Tibial artery (tissue), 4 donors: Measurements from ENCODE around the gene NFATC3.

Source experiments
- DNase-seq, 2 donors: peaks; one replicate each; pipeline ENCODE4 v3.0.0-alpha.2; 2019
- H3K27ac ChIP-seq, 2 donors: fragments of 200-600 bp; sonication (generic) in 1 of 2; 1 replicate in 1 of 2; 2 replicates in 1 of 2; pipeline ENCODE4 v1.5.1; 2018 to 2019; ENCODE audit warnings: mild to moderate bottlenecking in 1 of 2
- H3K27me3 ChIP-seq, 2 donors: fragments of 200-600 bp; sonication (generic) in 1 of 2; one replicate each; pipeline versions ENCODE4 v1.5.1 to v1.6.0; 2016 to 2019
- H3K36me3 ChIP-seq, 3 donors: fragments of 200-600 bp; sonication (generic) in 2 of 3; one replicate each; pipeline ENCODE4 v1.5.1; 2016 to 2019; ENCODE audit warnings: mild to moderate bottlenecking in 2 of 3
- H3K4me1 ChIP-seq, 4 donors: fragments of 200-600 bp; sonication (generic) in 2 of 4; 1 replicate in 3 of 4; 2 replicates in 1 of 4; pipeline ENCODE4 v1.5.1; 2016 to 2019
- H3K4me3 ChIP-seq, 2 donors: fragments of 200-600 bp; sonication (generic) in 1 of 2; 1 replicate in 1 of 2; 2 replicates in 1 of 2; pipeline ENCODE4 v1.5.1; 2018 to 2019; ENCODE audit warnings: mild to moderate bottlenecking in 2 of 2
- H3K9me3 ChIP-seq, 3 donors: fragments of 200-600 bp; sonication (generic) in 1 of 3; one replicate each; pipeline ENCODE4 v1.5.1; 2016 to 2019
- CTCF ChIP-seq, 2 experiments: fragments of 200-600 bp in 1 of 2; fragments of 450-650 bp in 1 of 2; IDR thresholded peaks; one replicate each; pipeline ENCODE4 v1.5.1; 2017 to 2019; ENCODE audit warnings: antibody characterized with exemption in 2 of 2, mild to moderate bottlenecking in 1 of 2, moderate library complexity in 1 of 2
- intact Hi-C: fragments of 100-400 bp; cut with DNase I; formaldehyde crosslinking; loops from one replicate; pipeline ENCODE4 v1.15.0; 2023; ENCODE audit warnings: low total_unique reads

NFATC3 gene

GRCh38 chr16:68242926-68243858 lies 158.0 kb downstream of the NFATC3 start:
- Histone ChIP-seq H3K36me3 (no peaks in the 10 kb centered on the region), H3K4me1 (peaks cover 0 to 47% (median 37%) of the 10 kb centered on the region in 4 donors), H3K4me3 (no peak overlapping the region), H3K27me3 (no peaks in the 10 kb centered on the region), H3K9me3 (no peaks in the 10 kb centered on the region), H3K27ac (no peak overlapping the region)
- DNase-seq, result no peak
- intact Hi-C loops, result no loop called here
- TF ChIP-seq CTCF (IDR thresholded peaks at IDR 0.05), result no peak

GRCh38 chr16:68244481-68244902 lies 159.3 kb downstream of the NFATC3 start:
- Histone ChIP-seq H3K27ac (peak overlapping the region; percentile 66 to 76), H3K27me3 (no peaks in the 10 kb centered on the region), H3K4me1 (peaks cover 0 to 44% (median 35%) of the 10 kb centered on the region in 4 donors), H3K9me3 (no peaks in the 10 kb centered on the region), H3K36me3 (peaks cover 4 to 10% (median 8%) of the 10 kb centered on the region in 3 donors), H3K4me3 (peak overlapping the region; percentile 91 to 95)
- DNase-seq, result no peak
- intact Hi-C loops, result no loop called here
- TF ChIP-seq CTCF (IDR thresholded peaks at IDR 0.05), result no peak

DNA sequence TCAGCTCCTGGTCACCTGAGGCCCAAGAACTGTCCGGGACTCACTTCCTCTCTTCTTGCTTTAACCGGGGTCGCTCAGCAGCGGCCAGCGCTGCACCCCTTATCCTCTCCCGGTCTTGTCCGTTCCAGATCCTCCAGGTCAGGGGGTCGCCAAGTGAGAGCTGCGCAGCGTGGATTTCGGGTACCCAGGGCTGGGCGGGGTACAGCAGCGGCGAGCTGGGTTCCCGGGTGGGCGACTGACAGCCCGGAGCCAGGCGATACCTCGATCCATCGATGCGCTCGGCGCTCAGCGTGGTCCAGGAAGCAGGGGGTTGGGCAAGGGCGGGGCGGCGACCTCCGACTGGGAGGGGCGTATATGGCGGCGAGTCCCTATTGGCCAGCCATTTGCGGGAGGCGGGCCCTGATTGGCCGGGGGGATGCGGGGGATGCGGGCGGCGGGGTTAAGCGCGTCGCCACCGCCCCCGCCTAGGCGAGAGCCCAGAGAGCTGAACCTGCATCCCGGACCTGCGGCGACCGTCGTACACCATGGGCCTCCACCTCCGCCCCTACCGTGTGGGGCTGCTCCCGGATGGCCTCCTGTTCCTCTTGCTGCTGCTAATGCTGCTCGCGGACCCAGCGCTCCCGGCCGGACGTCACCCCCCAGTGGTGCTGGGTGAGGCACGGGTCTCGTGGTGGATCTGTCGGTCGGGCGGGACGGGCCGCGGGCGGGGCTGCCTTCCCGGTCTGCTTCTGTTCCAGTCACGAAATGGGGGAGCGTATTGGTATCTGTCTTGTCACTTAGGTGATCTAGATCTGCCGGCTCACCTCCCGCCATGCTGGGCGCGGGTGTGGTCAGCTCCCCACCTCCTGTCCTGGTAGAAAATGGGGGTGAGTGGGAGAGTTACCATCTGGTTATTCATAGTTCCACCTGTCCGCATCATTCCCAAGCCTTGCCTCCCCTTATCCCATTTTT lies 160.0 kb downstream of the NFATC3 start, which contains the start of gene PLA2G15:
Gene PLA2G15, plus strand, starts transcription at position 471 of the 951 bp plus-strand sequence. Its CDS starts 54 bp downstream, at position 525.
- DNase-seq, result peak; percentile 94 to 98
- Histone ChIP-seq H3K9me3 (no peaks in the 10 kb centered on the region), H3K4me1 (peaks cover 0 to 39% (median 32%) of the 10 kb centered on the region in 4 donors), H3K36me3 (peaks cover 9 to 17% (median 11%) of the 10 kb centered on the region in 3 donors), H3K27me3 (no peaks in the 10 kb centered on the region), H3K27ac (peak within 1 kb of the TSS; percentile 66 to 76), H3K4me3 (peak within 1 kb of the TSS; percentile 91 to 95)
- intact Hi-C loops, result no loop called here
- peak in 1 of 2 experiments; percentile 11 for TF ChIP-seq CTCF (IDR thresholded peaks at IDR 0.05)

DNA sequence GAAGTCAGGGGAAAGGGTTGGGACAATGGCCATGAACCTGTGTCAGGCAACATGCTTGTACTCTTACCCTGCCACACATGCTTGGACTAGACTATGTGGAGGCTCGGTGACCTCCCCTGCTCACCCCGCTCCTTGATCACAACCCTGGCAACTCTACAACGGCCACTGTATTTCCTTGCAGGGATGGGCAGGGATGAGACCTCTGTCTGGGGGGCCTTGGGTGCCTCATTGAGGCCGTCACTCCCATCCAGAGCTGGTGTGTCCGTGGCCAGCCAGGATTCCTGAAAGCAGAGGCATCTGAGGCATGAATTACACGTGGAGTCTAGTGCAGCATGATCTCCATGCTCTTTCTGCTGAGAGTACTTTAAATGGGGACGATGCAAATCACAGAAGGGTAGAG lies 161.0 kb downstream of the NFATC3 start:
- Histone ChIP-seq H3K4me1 (peaks cover 0 to 39% (median 32%) of the 10 kb centered on the region in 4 donors), H3K4me3 (peak overlapping the region; percentile 91 to 95), H3K9me3 (no peaks in the 10 kb centered on the region), H3K27me3 (no peaks in the 10 kb centered on the region), H3K27ac (peak overlapping the region; percentile 66 to 76), H3K36me3 (peaks cover 9 to 27% (median 18%) of the 10 kb centered on the region in 3 donors)
- TF ChIP-seq CTCF (IDR thresholded peaks at IDR 0.05), result no peak
- intact Hi-C loops, result no loop called here
- no peak for DNase-seq

DNA sequence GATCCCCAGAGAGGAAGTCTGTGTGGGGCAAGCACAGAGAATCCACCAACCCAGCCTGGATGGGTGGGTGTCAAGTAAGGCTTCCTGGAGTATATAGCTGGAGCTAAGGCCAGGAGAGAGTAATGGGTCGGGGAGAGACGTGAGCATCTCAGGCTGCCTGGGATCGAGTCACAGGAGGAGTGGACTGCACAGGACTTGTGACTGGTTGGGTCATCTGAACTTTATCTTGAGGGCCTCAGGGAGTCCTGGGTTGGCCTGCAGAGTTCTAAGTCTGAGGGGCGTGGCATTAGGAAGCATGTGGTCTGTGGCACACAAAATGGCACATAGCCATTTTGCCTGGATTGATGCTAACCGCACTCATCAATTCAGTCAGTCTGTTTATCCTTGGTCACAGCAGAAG lies 161.5 kb downstream of the NFATC3 start:
- no peak for TF ChIP-seq CTCF (IDR thresholded peaks at IDR 0.05)
- Histone ChIP-seq H3K27ac (peak overlapping the region; percentile 5 to 76), H3K4me3 (peak overlapping the region; percentile 91 to 95), H3K9me3 (no peaks in the 10 kb centered on the region), H3K4me1 (peaks cover 0 to 39% (median 32%) of the 10 kb centered on the region in 4 donors), H3K27me3 (no peaks in the 10 kb centered on the region), H3K36me3 (peaks cover 9 to 32% (median 18%) of the 10 kb centered on the region in 3 donors)
- intact Hi-C loops, result no loop called here
- no peak for DNase-seq
